Endometrial microvascular endothelial cells (primary cell): ENCODE data around the gene PDE11A. TPM values are rescaled to one million over a fixed set of nuclear protein-coding genes. Genes with fewer than 3 reads are reported as not detected.
"Not testable (repeated sequence)": the region's sequence is repeated elsewhere in the genome, so short reads cannot be mapped to it uniquely, and the experiment has no call there.

Source experiments
- in situ Hi-C: cut with HindIII; loops from 2 replicates; pipeline ENCODE4 v1.10.0; 2017; ENCODE audit warnings: low sequenced_read_pairs, low pct_unique_long_range_greater_than_20kb; ENCODE audit errors: inconsistent ontology term
- total RNA-seq: library from RNA; depleted of rRNA; stranded (reverse); fragments of >200 nt; gene quantifications from one replicate; pipeline ENCODE4 v1.2.3, GENCODE V29; 2015; ENCODE audit errors: inconsistent ontology term

PDE11A gene
- total RNA-seq, 1 donor from 2014 or later, result 0.37 TPM

- in situ Hi-C loops, result no loop called here
Observed at GRCh38 chr2:178076130-178076529, 3.6 kb upstream of the PDE11A start.

- in situ Hi-C loops, result no loop called here
Observed at GRCh38 chr2:178075006-178075326, 2.4 kb upstream of the PDE11A start.

DNA sequence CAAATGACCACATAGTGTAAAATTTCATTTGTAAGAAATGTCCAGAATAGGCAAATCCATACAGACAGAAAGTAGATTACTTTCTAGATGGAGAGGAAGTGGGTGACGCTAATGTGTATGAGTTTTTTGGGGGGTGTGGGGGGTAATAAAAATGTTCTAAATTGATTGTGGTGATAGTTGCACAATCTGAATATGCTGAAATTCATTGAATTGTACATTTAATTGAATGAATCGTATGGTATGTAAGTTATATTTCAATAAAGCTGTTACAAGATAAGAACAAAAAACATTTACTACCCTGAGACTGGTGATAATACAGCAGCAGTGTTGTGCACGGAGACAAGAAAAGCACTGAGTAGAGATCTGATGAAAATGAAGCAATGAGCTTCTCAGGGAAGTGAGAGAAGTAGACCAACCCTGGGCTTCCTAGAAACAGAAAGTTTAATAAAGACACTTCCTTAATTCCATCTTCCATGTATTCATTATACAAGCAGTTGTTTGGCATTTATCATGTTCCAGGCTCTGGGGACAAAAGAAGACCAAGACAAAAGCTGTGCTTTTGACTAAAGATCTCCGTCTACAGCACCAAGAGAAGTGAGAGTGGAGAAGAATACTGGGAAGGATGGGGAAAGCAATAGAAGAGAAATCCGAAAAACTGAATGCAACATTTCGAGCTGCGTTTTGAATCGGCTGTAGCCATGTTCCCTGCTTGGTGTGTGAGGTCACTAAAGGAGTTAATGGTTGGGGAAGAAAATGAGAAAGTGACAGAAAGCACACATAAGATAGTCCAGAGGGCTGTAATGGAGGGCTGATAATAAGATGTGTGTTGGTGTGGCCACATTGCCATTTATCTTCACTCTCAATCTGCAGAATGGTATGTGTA, 1.8 kb upstream of the PDE11A start:
- in situ Hi-C loops, result no loop called here

- in situ Hi-C loops, result no loop called here
Observed at GRCh38 chr2:178072000-178072382, 586 bp downstream of the PDE11A start.

DNA sequence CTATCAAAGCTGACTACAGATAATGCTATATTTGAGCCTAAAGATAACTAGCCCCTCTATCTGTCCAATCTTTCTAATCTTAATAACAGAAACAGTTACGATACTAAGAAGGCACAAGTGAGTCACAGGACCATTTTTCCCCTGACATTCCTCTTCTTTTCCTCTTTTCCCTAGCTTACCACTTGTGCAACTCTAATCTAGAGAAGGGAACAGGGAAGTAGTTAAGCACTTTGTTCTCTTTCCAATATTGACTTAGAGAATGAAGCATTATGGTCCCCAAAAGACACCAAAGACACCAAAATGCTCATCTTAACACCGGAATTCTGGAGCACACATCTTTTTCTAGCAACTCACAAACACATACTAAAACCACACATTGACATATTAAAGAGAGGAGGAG, 1.8 kb downstream of the PDE11A start:
- in situ Hi-C loops, result no loop called here

DNA sequence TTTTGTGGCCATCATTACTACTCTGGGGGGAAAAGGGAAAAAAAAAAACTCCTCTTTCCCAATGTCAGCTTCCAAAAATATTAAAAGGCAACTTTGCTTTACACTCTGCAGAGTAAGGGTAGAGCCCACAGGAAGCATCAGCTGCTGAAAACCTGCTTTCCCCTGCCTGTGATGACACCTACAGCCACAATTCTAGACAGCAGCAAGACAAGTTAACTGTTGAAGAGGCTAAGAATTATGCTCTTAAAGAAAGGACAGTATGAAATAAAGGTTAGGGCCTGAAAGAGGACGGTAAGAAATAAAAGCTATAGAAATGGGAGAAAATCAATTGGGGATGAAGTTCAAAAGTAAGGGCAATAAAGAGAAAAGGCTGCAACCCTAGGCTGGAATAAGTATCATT, 3.0 kb downstream of the PDE11A start:
- in situ Hi-C loops, result no loop called here

DNA sequence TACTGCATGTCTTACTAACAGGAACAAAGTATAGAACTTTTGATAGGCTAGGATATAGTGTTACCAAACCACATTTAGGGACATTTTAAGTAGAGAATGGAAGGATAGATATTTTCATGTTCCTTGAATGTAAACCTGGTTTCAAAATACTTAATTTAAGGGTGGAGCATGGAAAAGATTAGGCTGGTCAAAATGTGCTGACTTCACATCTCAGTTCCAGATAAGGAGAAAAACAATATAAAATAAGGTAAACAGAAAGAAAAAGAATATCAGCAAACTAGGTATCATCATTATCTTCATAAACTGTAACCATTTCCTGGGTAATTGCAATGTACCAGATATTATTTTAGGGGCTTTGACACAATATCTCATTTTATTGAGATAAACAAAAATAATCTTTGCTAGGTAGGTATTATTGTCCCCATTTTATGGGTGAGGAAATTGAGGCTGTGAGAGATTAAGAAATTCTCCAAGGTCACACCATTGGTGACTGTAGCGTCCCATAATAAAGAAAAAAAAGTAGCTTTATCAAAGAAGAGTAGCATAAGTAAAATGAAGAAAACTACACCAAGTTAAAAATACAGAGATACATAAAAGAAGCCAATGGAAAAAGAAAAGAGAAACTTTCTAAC, 3.6 kb downstream of the PDE11A start:
- in situ Hi-C loops, result no loop called here

DNA sequence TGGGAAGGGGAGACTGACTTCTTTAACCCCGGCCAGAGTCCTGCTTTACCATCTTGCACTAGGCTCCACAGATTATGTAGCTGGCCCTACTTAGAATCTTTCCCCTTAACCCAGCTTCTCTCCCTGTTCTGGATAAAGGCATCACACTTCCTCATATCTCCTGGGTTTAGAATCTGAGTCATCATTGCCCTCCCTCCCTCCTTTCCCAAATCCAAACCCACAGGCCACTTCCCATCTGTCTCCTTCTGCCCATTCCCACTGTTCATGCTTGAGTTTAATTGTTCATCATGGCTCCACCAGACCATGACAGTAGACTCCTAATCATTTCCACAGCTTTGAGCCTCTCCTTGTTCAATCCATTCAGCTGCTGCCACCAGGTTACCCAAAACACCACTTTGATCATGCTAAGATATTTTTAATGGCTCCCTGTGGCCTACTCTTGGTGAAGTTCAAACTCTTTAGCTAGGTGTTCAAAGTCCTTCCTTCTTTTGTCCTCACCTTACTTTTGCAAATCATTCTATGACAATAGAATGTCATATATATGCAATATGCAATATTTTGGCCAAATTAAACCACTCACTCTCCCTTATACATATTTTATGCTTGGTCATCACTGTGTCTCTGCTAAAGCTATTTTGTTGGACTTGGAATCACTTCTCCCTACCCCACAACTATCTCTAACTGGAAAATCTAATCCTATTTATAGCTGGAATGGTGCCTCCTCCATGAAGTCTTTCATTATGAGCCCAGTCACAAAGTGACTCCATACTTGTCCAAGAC, 5.5 kb downstream of the PDE11A start:
- in situ Hi-C loops, result no loop called here

- in situ Hi-C loops, result no loop called here
Observed at GRCh38 chr2:178066324-178066723, 6.3 kb downstream of the PDE11A start.

DNA sequence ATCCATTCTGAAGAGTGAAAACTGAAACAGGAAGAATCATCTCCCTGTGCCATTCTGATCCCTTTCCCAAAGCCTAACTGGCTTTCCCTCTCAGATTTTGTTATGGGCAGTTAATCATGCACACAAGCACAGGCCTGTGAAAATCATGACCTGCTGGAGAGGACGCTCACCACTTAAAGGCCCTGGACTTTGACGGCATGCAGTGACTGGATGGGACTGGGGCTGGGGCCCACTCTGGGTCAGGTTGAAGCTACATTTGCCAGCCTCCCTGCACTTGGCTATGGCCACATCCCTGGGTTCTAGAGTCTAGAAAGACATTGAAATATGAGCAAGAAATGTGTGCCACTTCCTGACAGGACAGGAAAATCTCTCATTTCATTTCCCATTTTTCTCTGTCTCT, 12.9 kb downstream of the PDE11A start:
- in situ Hi-C loops, result no loop called here

GRCh38 chr2:178059111-178059510, 13.5 kb downstream of the PDE11A start:
- in situ Hi-C loops, result no loop called here

- in situ Hi-C loops, result no loop called here
Observed at GRCh38 chr2:178057179-178057680, 15.3 kb downstream of the PDE11A start.

DNA sequence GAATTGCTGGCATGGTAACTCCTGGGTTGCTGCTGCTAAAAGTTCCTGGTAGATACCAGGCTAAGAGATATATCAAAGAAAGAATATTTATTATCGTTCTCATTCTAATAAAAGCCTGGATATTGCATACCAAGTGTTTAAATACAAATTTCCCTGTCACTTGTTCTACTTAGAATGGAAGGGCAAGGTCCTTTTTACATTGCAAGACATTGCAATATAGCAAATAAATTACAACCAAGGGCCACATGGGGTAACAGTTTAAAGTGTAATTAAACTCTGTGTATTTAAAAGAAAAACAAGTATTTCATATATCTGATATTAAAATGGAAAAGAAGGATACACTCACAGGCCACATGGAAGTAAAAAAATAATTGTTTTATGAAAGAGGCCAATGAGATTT, 16.2 kb downstream of the PDE11A start:
- in situ Hi-C loops, result no loop called here

GRCh38 chr2:178051257-178051656, 21.3 kb downstream of the PDE11A start:
- in situ Hi-C loops, result not testable (repeated sequence)

GRCh38 chr2:178047391-178047790, 25.2 kb downstream of the PDE11A start:
- in situ Hi-C loops, result no loop called here

- in situ Hi-C loops, result no loop called here
Observed at GRCh38 chr2:178044836-178045235, 27.7 kb downstream of the PDE11A start.

- in situ Hi-C loops, result no loop called here
Observed at GRCh38 chr2:178043266-178043665, 29.3 kb downstream of the PDE11A start.

DNA sequence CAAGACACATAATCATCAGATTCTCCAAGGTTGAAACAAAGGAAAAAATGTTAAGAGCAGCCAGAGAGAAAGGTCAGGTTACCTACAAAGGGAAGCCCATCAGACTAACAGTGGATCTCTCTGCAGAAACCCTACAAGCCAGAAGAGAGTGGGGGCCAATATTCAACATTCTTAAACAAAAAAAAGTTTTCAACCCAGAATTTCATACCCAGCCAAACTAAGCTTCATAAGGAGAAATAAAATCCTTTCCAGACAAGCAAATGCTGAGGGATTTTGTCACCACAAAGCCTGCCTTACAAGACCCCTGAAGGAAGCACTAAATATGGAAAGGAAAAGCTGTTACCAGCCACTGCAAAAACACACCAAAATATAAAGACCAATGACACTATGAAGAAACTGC, 39.0 kb downstream of the PDE11A start:
- in situ Hi-C loops, result not testable (repeated sequence)

GRCh38 chr2:178029342-178029741, 43.2 kb downstream of the PDE11A start:
- in situ Hi-C loops, result no loop called here
